IPS DF 19.7 (cell line): ENCODE results near the gene OR10G7.

Experiments
- DNase-seq: peaks from one replicate; pipeline ENCODE4 v3.0.0-alpha.2; 2013; ENCODE audit warnings: low read depth, low spot score

OR10G7 gene

GRCh38 chr11:124041254-124041653 is at the start of gene OR10G7:
Gene OR10G7, minus strand, starts transcription at chr11:124041325. Its CDS starts 2,324 bp downstream, at chr11:124039001.
- DNase-seq, result no peak

GRCh38 chr11:124085997-124086846 is 45.1 kb upstream of the OR10G7 start:
- DNase-seq, result no peak

- DNase-seq, result no peak
Observed at GRCh38 chr11:124085583-124085982, 44.5 kb upstream of the OR10G7 start.

- DNase-seq, result no peak
Observed at GRCh38 chr11:124082371-124082770, 41.2 kb upstream of the OR10G7 start.

- no peak for DNase-seq
Observed at GRCh38 chr11:124081483-124081882, 40.4 kb upstream of the OR10G7 start.

DNA sequence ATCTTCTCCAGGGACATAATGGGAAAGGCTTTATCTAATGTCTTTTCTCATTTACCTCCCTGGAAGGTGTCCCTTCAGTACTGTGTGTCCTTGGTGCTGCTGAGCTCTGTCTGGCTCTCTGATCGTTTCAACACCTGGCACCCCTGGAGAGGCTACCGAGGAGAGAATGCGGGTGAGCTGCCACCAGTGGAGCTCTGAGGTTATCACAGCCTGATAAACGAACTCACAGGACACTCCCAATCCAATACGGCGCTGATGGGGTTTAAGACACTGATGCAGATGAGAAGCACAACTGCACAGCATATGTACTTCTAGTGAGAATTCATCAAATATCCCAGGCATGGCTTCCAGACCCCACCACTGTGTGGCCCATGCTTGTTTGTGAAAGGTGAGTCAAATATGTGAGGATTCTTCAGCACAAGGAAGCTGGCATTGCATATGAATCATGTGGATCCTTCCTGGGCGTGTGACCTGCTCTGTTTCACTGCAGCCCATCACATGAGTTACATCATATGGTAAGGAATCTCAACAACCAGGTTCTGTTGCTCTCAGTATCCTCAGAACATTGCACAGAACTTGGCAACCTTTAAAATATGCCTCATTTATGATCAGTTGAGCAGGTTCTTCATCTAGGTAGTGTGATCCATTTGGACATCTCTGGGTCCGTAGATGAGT is 39.3 kb upstream of the OR10G7 start:
- DNase-seq, result no peak

GRCh38 chr11:124079631-124080326 is 38.7 kb upstream of the OR10G7 start:
- DNase-seq, result no peak

- DNase-seq, result no peak
Observed at GRCh38 chr11:124078591-124078990, 37.5 kb upstream of the OR10G7 start.

- DNase-seq, result no peak
Observed at GRCh38 chr11:124077266-124077665, 36.1 kb upstream of the OR10G7 start.

DNA sequence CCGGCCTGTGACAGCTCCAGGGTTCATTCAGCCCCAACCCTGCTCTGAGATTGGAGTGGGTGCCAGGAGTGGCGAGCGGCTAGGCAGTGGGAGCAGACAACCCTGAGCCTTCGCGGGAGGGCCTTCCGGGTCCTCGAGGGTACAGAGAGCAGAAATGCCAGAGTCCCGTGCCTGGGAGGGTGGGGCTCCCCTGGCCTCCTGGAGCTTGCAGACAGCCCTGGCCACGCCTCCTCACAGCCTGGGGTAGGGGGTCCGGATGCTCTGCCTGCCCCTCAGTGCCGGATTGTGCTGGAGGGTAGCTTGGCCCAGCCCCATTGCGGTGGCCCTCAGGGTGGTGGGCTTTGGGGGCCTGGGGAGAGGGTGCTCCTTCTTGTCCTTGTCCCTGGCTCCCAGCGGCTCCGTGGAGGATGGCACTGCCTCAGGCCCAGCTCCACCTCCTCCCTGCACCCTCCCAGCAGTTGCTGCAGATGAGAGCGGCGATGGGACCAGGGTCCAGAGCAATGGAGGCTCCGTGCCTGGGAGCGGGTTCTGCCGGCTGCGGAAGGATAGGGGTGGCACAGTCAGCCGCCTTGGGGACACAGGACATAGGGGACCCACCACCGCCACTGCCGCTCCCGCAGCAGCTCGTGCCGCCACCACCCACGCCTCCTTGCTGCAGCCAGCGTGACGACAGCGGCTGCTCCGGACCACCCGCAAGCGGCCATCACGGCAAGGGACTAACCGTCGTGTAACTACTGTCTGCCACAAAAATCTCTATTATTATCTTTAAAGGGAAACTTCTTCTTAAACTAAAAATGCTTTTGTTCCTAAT is 34.9 kb upstream of the OR10G7 start:
- DNase-seq, result no peak

DNA sequence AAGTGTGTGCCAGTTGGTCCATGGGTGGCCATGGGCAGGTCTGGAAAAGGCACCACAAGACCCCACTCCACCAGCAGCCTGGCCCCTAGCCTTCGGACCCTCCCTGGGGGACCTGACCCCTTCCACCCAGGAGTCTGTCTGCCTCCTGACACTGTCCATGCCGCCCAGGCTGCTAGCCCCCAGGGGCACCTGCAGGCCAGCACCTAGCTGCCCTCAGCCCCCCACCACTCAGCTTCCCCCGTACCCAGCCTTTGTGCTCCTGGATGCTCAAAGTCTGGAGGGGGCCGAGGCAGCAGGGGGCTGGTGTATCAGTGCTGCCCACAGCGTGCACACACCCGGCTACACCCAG is 34.3 kb upstream of the OR10G7 start:
- DNase-seq, result no peak

DNA sequence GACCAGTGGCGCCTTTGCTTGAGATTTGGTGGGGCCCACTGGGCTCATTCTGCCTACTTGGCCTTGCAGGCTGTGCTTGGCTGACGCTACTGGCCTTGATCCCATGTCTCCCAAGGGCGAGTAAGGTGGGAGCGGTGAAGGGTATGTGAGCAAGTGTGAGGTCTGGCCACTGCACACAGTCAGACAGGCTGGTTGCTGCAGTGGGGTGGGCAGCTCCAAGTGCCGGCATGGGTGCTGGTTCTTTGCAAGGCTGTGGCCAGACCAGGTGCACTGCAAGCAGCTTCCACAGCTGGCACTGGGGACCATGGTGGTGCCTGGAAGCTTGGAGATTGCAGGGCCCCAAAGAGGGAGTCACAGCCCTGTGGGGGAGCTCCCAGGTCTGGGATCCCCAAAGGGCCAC is 33.4 kb upstream of the OR10G7 start:
- no peak for DNase-seq

GRCh38 chr11:124072147-124072546 is 31.0 kb upstream of the OR10G7 start:
- DNase-seq, result no peak

- DNase-seq, result no peak
Observed at GRCh38 chr11:124071623-124071948, 30.5 kb upstream of the OR10G7 start.

- DNase-seq, result peak; percentile 23
Observed at GRCh38 chr11:124070915-124071622, 29.9 kb upstream of the OR10G7 start.

- DNase-seq, result peak; percentile 57
Observed at GRCh38 chr11:124069429-124070401, 28.6 kb upstream of the OR10G7 start.

DNA sequence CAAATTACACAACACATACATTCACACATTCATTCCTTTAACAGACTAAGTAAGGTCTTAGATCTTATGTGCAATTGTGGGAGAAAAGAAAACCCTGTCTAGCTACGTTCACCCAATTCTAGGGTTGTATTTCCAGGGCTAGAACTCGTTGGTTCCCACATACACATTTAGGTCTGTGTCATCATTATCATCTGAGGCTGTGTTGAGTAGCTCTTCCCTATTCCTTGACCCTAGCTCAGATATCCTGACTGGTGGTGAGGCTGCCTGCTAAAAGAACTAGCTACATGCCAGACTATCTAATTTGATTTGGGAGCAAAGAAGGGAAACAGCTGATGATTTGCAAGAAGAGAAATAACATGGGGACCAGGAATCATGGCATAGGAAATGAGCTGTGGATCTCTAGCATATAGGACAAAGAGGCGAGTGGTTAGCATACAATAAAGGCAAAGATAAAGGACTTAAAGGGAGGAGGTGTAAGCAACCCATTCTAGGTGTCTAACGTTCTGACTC is 27.5 kb upstream of the OR10G7 start:
- no peak for DNase-seq

GRCh38 chr11:124052966-124053365 is 11.8 kb upstream of the OR10G7 start:
- no peak for DNase-seq

GRCh38 chr11:124050748-124051147 is 9.6 kb upstream of the OR10G7 start:
- DNase-seq, result no peak

DNA sequence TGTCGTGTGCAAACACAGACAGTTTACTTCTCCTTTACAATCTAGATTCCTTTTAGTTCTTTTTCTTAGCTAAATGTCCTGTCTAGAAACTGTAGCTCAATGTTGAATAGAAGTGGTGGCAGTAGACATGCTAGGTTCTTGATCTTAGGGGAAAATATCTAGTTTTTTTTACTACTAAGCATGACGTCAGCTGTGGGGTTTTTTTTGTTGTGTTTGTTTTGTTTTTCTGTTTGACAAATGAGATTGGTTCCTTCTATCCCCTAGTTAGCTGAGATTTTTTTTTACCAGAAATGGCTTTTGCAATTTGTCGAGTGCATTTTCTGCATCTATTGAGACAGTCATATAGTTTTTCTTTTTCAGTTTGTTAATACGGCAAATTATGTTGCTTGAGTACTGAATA is 2.3 kb upstream of the OR10G7 start:
- DNase-seq, result no peak
